Activated T-cell treated with anti-CD3 and anti-CD28 coated beads for 1 hour (primary cell): ENCODE data around the gene TBC1D13.
"Not testable (repeated sequence)": the region's sequence is repeated elsewhere in the genome, so short reads cannot be mapped to it uniquely, and the experiment has no call there.

Source experiments
- DNase-seq: peaks from one replicate; pipeline ENCODE4 v3.0.0-alpha.2; 2020; ENCODE audit warnings: low read depth

Gene TBC1D13

GRCh38 chr9:128847803-128848202 lies 60.8 kb downstream of the TBC1D13 start:
- no peak for DNase-seq

GRCh38 chr9:128851024-128851423 lies 64.0 kb downstream of the TBC1D13 start:
- not testable (repeated sequence) for DNase-seq

- DNase-seq: not testable (repeated sequence)
Observed at GRCh38 chr9:128851779-128852600, 64.9 kb downstream of the TBC1D13 start.

- DNase-seq: not testable (repeated sequence)
Observed at GRCh38 chr9:128852646-128853045, 65.6 kb downstream of the TBC1D13 start.

- not testable (repeated sequence) for DNase-seq
Observed at GRCh38 chr9:128854454-128854853, 67.4 kb downstream of the TBC1D13 start.

GRCh38 chr9:128858476-128858875 lies 71.4 kb downstream of the TBC1D13 start:
- not testable (repeated sequence) for DNase-seq
